ENCODE results near the gene PPP2R5C. TPM values are rescaled to one million over a fixed set of nuclear protein-coding genes. Genes with fewer than 3 reads are reported as not detected.

PPP2R5C gene
- total and polyA plus RNA-seq, 2 donors (not counting 3 experiments of a cell fraction or from before 2014, with no cell fraction given): 42.6 to 83.6 TPM

DNA sequence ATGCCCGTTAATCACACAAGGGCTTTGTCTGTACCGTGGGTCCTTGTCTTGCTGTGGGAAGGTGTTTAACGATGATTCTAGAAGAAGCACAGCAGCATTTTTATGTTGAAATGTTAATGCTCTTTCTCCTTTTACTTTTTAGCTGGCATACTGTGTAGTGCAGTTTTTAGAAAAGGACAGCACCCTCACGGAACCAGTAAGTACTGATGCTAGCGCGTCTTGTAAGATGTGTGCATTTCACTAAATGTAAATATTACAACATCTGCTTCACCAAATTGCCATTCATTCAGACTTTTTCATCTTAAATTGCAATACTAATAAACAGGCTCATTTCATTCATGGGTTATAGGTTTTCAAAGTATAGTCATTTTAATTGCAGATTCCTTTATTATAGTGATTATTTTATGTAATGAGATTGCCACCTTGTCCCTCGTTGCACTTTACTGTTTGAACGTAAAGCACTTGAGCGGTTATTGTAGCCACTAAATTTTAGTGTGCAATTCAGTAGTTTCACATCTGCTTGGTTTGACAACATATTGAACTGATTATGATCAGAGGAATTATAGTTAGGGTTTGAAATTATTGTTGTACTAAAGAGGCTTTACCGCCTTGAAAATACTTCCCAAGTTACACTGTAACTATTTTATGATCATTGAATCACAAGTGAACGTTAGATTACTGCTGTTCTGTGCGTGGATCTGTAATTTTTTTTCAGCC lies 133.0 kb downstream of the PPP2R5C start:
- Histone ChIP-seq H3K9ac (replicated peaks; ENCODE audit: extremely low read depth, insufficient read depth, low read length) (no peak overlapping the region), H3K4me3 (replicated peaks in 1 of 3; ENCODE audit: insufficient read depth in 1 of 3, low read depth in 1 of 3, low read length in 3 of 3) (no peak overlapping the region), H3K79me2 (ENCODE audit: control insufficient read depth, insufficient read depth, low read length) (no peaks in the 10 kb centered on the region), H2AFZ (ENCODE audit: low read depth, low read length) (no peak overlapping the region), H3K4me2 (ENCODE audit: insufficient read depth, low read length) (no peak overlapping the region), H3K36me3 (ENCODE audit: control insufficient read depth in 2 of 2, extremely low read depth in 1 of 2, insufficient read depth in 2 of 2, low read length in 2 of 2) (peaks cover 0 to 7% of the 10 kb centered on the region in 2 experiments), H4K20me1 (replicated peaks; ENCODE audit: control insufficient read depth, extremely low read depth, insufficient read depth, low read length) (no peaks in the 10 kb centered on the region), H3K9me1 (replicated peaks; ENCODE audit: control insufficient read depth, extremely low read depth, insufficient read depth, low read length) (no peaks in the 10 kb centered on the region), H3K27me3 (ENCODE audit: control insufficient read depth in 2 of 2, insufficient read depth in 2 of 2, low read length in 2 of 2) (no peaks in the 10 kb centered on the region), H3K27ac (ENCODE audit: insufficient read depth, low read depth, low read length) (no peak overlapping the region), H3K4me1 (ENCODE audit: control insufficient read depth, extremely low read depth, insufficient read depth, low read length) (no peaks in the 10 kb centered on the region), H3K9me3 (replicated peaks; ENCODE audit: control insufficient read depth, insufficient read depth, low read length) (no peaks in the 10 kb centered on the region)
- DNase-seq (ENCODE audit: low read depth, low spot score) (no peak), FAIRE-seq (no peak)
- ChIA-PET CTCF (interaction anchor here (0.6 to 9.0 kb wide), 3 partner anchors 36 to 187 kb away, joined by 3 to 66 read pairs (median 3); no protein-coding TSS in a partner anchor), POLR2A (no interaction called here)
- intact Hi-C loops (cut with micrococcal nuclease): no loop called here
- no peak for TF ChIP-seq JUN (IDR thresholded peaks at IDR 0.05; ENCODE audit: borderline replicate concordance, insufficient read depth, insufficient read length, low read depth)
- TF ChIP-seq FOS (IDR thresholded peaks at IDR 0.05; ENCODE audit: borderline replicate concordance, insufficient read depth, low read length): no peak
- no peak for TF ChIP-seq EZH2 (IDR thresholded peaks at IDR 0.05; ENCODE audit: borderline replicate concordance, low read depth, low read length, severe bottlenecking)
- TF ChIP-seq POLR2AphosphoS5 (IDR thresholded peaks at IDR 0.05; ENCODE audit: insufficient read depth, low read depth, low read length): no peak
- BruUV-seq (replicated peaks): no TSS peak
- dilution Hi-C loops (cut with MboI; ENCODE audit: extremely low pct_ligation_motif_present, low sequenced_read_pairs): no loop called here

DNA sequence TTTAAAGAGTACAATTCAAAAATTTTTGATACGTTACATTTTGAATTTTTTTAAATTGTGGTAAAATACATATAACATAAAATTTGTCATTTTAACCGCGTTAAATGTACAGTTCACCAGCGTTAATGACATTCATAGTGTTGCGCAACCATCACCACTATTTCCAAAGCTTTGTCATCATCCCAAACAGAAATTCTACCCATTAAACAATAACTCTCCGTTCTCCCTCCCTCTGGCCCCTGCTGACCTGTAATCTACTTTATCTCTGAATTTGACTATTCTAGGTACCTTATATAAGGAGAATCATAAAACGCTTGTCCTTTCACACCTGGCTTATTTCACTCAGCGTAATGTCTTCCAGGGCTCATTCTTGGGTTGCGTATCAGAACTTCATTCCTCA lies 133.7 kb downstream of the PPP2R5C start:
- CTCF ChIA-PET: interaction anchor here (9.0 kb wide), 1 partner anchor 124 kb away, joined by 66 read pairs; no protein-coding TSS in a partner anchor

More for the DNA sequence above, 133.7 kb downstream of the PPP2R5C start:
- DNase-seq (ENCODE audit: low read depth, low spot score) (no peak), FAIRE-seq (no peak)
- TF ChIP-seq POLR2AphosphoS5 (IDR thresholded peaks at IDR 0.05; ENCODE audit: insufficient read depth, low read depth, low read length) (no peak), CTCF (IDR thresholded peaks at IDR 0.05; ENCODE audit: extremely low read depth in 1 of 2, insufficient read depth in 1 of 2, low read depth in 1 of 2, low read length in 2 of 2) (no peak), EZH2 (IDR thresholded peaks at IDR 0.05; ENCODE audit: borderline replicate concordance, low read depth, low read length, severe bottlenecking) (no peak)
- intact Hi-C loops (cut with micrococcal nuclease): no loop called here
- Histone ChIP-seq H3K9me1 (replicated peaks; ENCODE audit: control insufficient read depth, extremely low read depth, insufficient read depth, low read length) (no peaks in the 10 kb centered on the region), H3K4me2 (ENCODE audit: insufficient read depth, low read length) (no peak overlapping the region), H3K4me1 (ENCODE audit: control insufficient read depth, extremely low read depth, insufficient read depth, low read length) (no peaks in the 10 kb centered on the region), H2AFZ (ENCODE audit: low read depth, low read length) (no peak overlapping the region), H3K27me3 (ENCODE audit: control insufficient read depth in 2 of 2, insufficient read depth in 2 of 2, low read length in 2 of 2) (no peaks in the 10 kb centered on the region), H3K9ac (replicated peaks; ENCODE audit: extremely low read depth, insufficient read depth, low read length) (no peak overlapping the region), H3K79me2 (ENCODE audit: control insufficient read depth, insufficient read depth, low read length) (no peaks in the 10 kb centered on the region), H3K36me3 (ENCODE audit: control insufficient read depth in 2 of 2, extremely low read depth in 1 of 2, insufficient read depth in 2 of 2, low read length in 2 of 2) (peaks cover 0 to 8% of the 10 kb centered on the region in 2 experiments), H3K27ac (ENCODE audit: insufficient read depth, low read depth, low read length) (no peak overlapping the region), H4K20me1 (replicated peaks; ENCODE audit: control insufficient read depth, extremely low read depth, insufficient read depth, low read length) (no peaks in the 10 kb centered on the region), H3K9me3 (replicated peaks; ENCODE audit: control insufficient read depth, insufficient read depth, low read length) (no peaks in the 10 kb centered on the region), H3K4me3 (replicated peaks in 1 of 3; ENCODE audit: insufficient read depth in 1 of 3, low read depth in 1 of 3, low read length in 3 of 3) (no peak overlapping the region)
- BruUV-seq (replicated peaks): no TSS peak
- dilution Hi-C loops (cut with MboI; ENCODE audit: extremely low pct_ligation_motif_present, low sequenced_read_pairs): no loop called here
- POLR2A ChIA-PET: no interaction called here
